D721Med (cell line): ENCODE measurements around the gene MMEL1.
A peak's percentile ranks its signal among the peaks of the same experiment; 100 is the strongest.

Source experiments
- DNase-seq: peaks from one replicate; pipeline ENCODE4 v3.0.0; 2011; ENCODE audit warnings: low spot score; ENCODE audit not compliant: insufficient read length
- FAIRE-seq: peaks from 2 replicates; lab custom pipeline; 2011; peaks lifted over from hg19 to GRCh38; lab: Jason Lieb, UNC
- CTCF ChIP-seq: IDR thresholded peaks from 2 replicates; pipeline ENCODE4 v1.5.1; 2012; ENCODE audit warnings: mild to moderate bottlenecking, control low read depth; ENCODE audit not compliant: insufficient read depth; ENCODE audit errors: missing control alignments

The MMEL1 gene

GRCh38 chr1:2548068-2548589 is 84.7 kb downstream of the MMEL1 start:
- peak; percentile 92 for TF ChIP-seq CTCF
- peak; percentile 60 for DNase-seq
- no peak for FAIRE-seq

GRCh38 chr1:2547210-2548067 is 85.4 kb downstream of the MMEL1 start:
- DNase-seq: no peak
- TF ChIP-seq CTCF: no peak
- FAIRE-seq: no peak

GRCh38 chr1:2546515-2547209 is 86.2 kb downstream of the MMEL1 start:
- TF ChIP-seq CTCF: no peak

GRCh38 chr1:2545754-2546514 is 86.9 kb downstream of the MMEL1 start:
- FAIRE-seq (no peak), DNase-seq (peak; percentile 86)
- no peak for TF ChIP-seq CTCF

More at GRCh38 chr1:2546515-2547209, 86.2 kb downstream of the MMEL1 start:
- no peak for FAIRE-seq
- peak; percentile 71 for DNase-seq

GRCh38 chr1:2544875-2545640 is 87.8 kb downstream of the MMEL1 start:
- no peak for FAIRE-seq
- no peak for TF ChIP-seq CTCF

More at GRCh38 chr1:2544875-2545640, 87.8 kb downstream of the MMEL1 start:
- no peak for DNase-seq
